Activated naive CD4-positive, alpha-beta T cell treated with anti-CD3 and anti-CD28 coated beads, Interleukin-2, amount 50 U/mL, for 72 hours (primary cell): ENCODE results near the gene OGFOD2. TPM values are rescaled to one million over a fixed set of nuclear protein-coding genes. Genes with fewer than 3 reads are reported as not detected.
A peak's percentile ranks its signal among the peaks of the same experiment; 100 is the strongest.

Experiments
- ATAC-seq, 2 donors: fragments of 150-1000 bp; cut with Tn5 transposase; 2 replicates each; pipeline ENCODE4 v1.10.0; 2021; ENCODE audit warnings: mild to moderate bottlenecking in 2 of 2, moderate library complexity in 2 of 2
- DNase-seq, 2 donors: peaks; one replicate each; pipeline ENCODE4 v3.0.0; 2021 to 2022; ENCODE audit warnings: low spot score in 2 of 2
- H3K27ac Mint-ChIP-seq, 2 donors: one replicate each; pipeline ENCODE4 v1.8.0; 2022; ENCODE audit warnings: mild to moderate bottlenecking in 2 of 2, mixed read lengths in 2 of 2
- H3K36me3 Mint-ChIP-seq, 2 donors: one replicate each; pipeline ENCODE4 v1.8.0; 2022; ENCODE audit warnings: mixed read lengths in 2 of 2
- H3K9me3 Mint-ChIP-seq, 2 donors: one replicate each; pipeline ENCODE4 v1.8.0; 2022; ENCODE audit warnings: mixed read lengths in 2 of 2
- total RNA-seq, 2 donors: library from RNA; stranded (reverse); gene quantifications; one replicate each; pipeline ENCODE4 v1.2.3, GENCODE V29; 2022

Gene OGFOD2
- total RNA-seq, 2 donors from 2014 or later = 30.3 to 30.8 TPM

GRCh38 chr12:122965851-122966742, 8.9 kb upstream of the OGFOD2 start, which contains the start of gene ABCB9:
TSS of gene ABCB9 (minus strand) at chr12:122966463. CDS start at chr12:122960235, 6,228 bp downstream.
- peak; percentile 97 to 98 for ATAC-seq
- peak; percentile 82 to 93 for DNase-seq
- H3K36me3 Mint-ChIP-seq = no peaks in the 10 kb centered on the region
- H3K27ac Mint-ChIP-seq = no peak within 1 kb of the TSS
- no peaks in the 10 kb centered on the region for H3K9me3 Mint-ChIP-seq

- Mint-ChIP-seq H3K36me3 (no peaks in the 10 kb centered on the region), H3K27ac (no peak overlapping the region)
- no peak for DNase-seq
These were observed 8.1 kb upstream of the OGFOD2 start for GRCh38 chr12:122966743-122967550.

GRCh38 chr12:122968104-122968503, 6.9 kb upstream of the OGFOD2 start:
- Mint-ChIP-seq H3K36me3 (no peaks in the 10 kb centered on the region), H3K9me3 (no peaks in the 10 kb centered on the region), H3K27ac (no peak overlapping the region)
- DNase-seq = no peak
- ATAC-seq = no peak

More at GRCh38 chr12:122966743-122967550, 8.1 kb upstream of the OGFOD2 start:
- H3K9me3 Mint-ChIP-seq = no peaks in the 10 kb centered on the region
- ATAC-seq = no peak

- no peak overlapping the region for H3K27ac Mint-ChIP-seq
- DNase-seq (no peak), ATAC-seq (no peak)
- no peaks in the 10 kb centered on the region for H3K36me3 Mint-ChIP-seq
- no peaks in the 10 kb centered on the region for H3K9me3 Mint-ChIP-seq
These were observed 5.4 kb upstream of the OGFOD2 start for GRCh38 chr12:122969676-122970075.

- Mint-ChIP-seq H3K27ac (peak overlapping the region; percentile 99 to 100), H3K9me3 (no peaks in the 10 kb centered on the region), H3K36me3 (peaks cover 0 to 11% of the 10 kb centered on the region in 2 donors)
- ATAC-seq (peak; percentile 91), DNase-seq (peak; percentile 97 to 99)
These were observed 661 bp upstream of the OGFOD2 start for GRCh38 chr12:122974274-122974891.

GRCh38 chr12:122975790-122976647, 975 bp downstream of the OGFOD2 start:
- H3K27ac Mint-ChIP-seq = peak overlapping the region; percentile 99 to 100
- ATAC-seq = no peak
- peaks cover 8 to 18% of the 10 kb centered on the region in 2 donors for H3K36me3 Mint-ChIP-seq
- H3K9me3 Mint-ChIP-seq = no peaks in the 10 kb centered on the region
- no peak for DNase-seq

GRCh38 chr12:122976648-122976975, 1.6 kb downstream of the OGFOD2 start:
- no peaks in the 10 kb centered on the region for H3K9me3 Mint-ChIP-seq
- peak overlapping the region in 1 of 2 donors; percentile 36 for H3K27ac Mint-ChIP-seq
- DNase-seq (no peak), ATAC-seq (no peak)
- peaks cover 13 to 18% of the 10 kb centered on the region in 2 donors for H3K36me3 Mint-ChIP-seq

GRCh38 chr12:122977153-122977552, 2.1 kb downstream of the OGFOD2 start:
- peaks cover 16 to 18% of the 10 kb centered on the region in 2 donors for H3K36me3 Mint-ChIP-seq

GRCh38 chr12:122977655-122978392, 2.8 kb downstream of the OGFOD2 start:
- Mint-ChIP-seq H3K9me3 (no peaks in the 10 kb centered on the region), H3K36me3 (peaks cover 17 to 19% of the 10 kb centered on the region in 2 donors), H3K27ac (peak overlapping the region in 1 of 2 donors; percentile 85)
- DNase-seq = no peak
- ATAC-seq = no peak

More at GRCh38 chr12:122977153-122977552, 2.1 kb downstream of the OGFOD2 start:
- ATAC-seq (no peak), DNase-seq (no peak)
- H3K27ac Mint-ChIP-seq = no peak overlapping the region
- H3K9me3 Mint-ChIP-seq = no peaks in the 10 kb centered on the region

- no peak for DNase-seq
- Mint-ChIP-seq H3K9me3 (no peaks in the 10 kb centered on the region), H3K27ac (no peak overlapping the region), H3K36me3 (peaks cover 22 to 23% of the 10 kb centered on the region in 2 donors)
- ATAC-seq = no peak
These were observed 3.5 kb downstream of the OGFOD2 start for GRCh38 chr12:122978507-122978955.

GRCh38 chr12:122979001-122979907, 4.2 kb downstream of the OGFOD2 start:
- H3K36me3 Mint-ChIP-seq = peaks cover 22 to 23% of the 10 kb centered on the region in 2 donors
- H3K9me3 Mint-ChIP-seq = no peaks in the 10 kb centered on the region
- peak overlapping the region; percentile 68 to 92 for H3K27ac Mint-ChIP-seq
- DNase-seq (no peak), ATAC-seq (no peak)

GRCh38 chr12:122979908-122980182, 4.8 kb downstream of the OGFOD2 start:
- peaks cover 22 to 23% of the 10 kb centered on the region in 2 donors for H3K36me3 Mint-ChIP-seq
- ATAC-seq (no peak), DNase-seq (no peak)
- no peaks in the 10 kb centered on the region for H3K9me3 Mint-ChIP-seq
- peak overlapping the region; percentile 77 to 92 for H3K27ac Mint-ChIP-seq

- H3K27ac Mint-ChIP-seq = peak within 1 kb of the TSS; percentile 92 to 95
- peak; percentile 64 to 73 for DNase-seq
- ATAC-seq = peak; percentile 72 to 73
- no peaks in the 10 kb centered on the region for H3K9me3 Mint-ChIP-seq
- peaks cover 18 to 22% of the 10 kb centered on the region in 2 donors for H3K36me3 Mint-ChIP-seq
These were observed 5.4 kb downstream of the OGFOD2 start, which contains the start of gene ARL6IP4 for GRCh38 chr12:122980183-122981035. TSS of gene ARL6IP4 (plus strand) at chr12:122980681. CDS start at chr12:122981140, 459 bp downstream.
